Endothelial cell of umbilical vein (primary cell): ENCODE data around the gene LRRC4B.

Experiments used
- CTCF ChIP-seq, 2 donors: IDR thresholded peaks; 1 replicate in 1 of 2; 2 replicates in 1 of 2; pipeline ENCODE4 v1.5.1; 2011; ENCODE audit warnings: low read length in 2 of 2, mild to moderate bottlenecking in 2 of 2, moderate library complexity in 2 of 2, control low read depth in 1 of 2, inconsistent platforms in 1 of 2, low read depth in 1 of 2; ENCODE audit not compliant: insufficient read depth in 1 of 2; ENCODE audit errors: extremely low read depth in 1 of 2
- EZH2 ChIP-seq: IDR thresholded peaks from 2 replicates; pipeline ENCODE4 v1.6.1; 2012; ENCODE audit warnings: borderline replicate concordance, low read depth, mild to moderate bottlenecking, moderate library complexity, low read length, inconsistent platforms; ENCODE audit not compliant: severe bottlenecking
- FOS ChIP-seq: IDR thresholded peaks from 2 replicates; pipeline ENCODE4 v1.6.1; 2011; ENCODE audit warnings: mild to moderate bottlenecking, low read length, moderate library complexity, borderline replicate concordance; ENCODE audit not compliant: insufficient read depth
- JUN ChIP-seq: IDR thresholded peaks from 2 replicates; pipeline ENCODE4 v1.6.1; 2011; ENCODE audit warnings: borderline replicate concordance, low read depth; ENCODE audit not compliant: insufficient read length, insufficient read depth
- MAX ChIP-seq: IDR thresholded peaks from 2 replicates; pipeline ENCODE4 v1.6.1; 2011; ENCODE audit not compliant: insufficient read depth, insufficient read length
- MYC ChIP-seq: IDR thresholded peaks from one replicate; pipeline ENCODE4 v1.6.1; 2011; ENCODE audit warnings: mild to moderate bottlenecking, low read depth, low read length
- POLR2A ChIP-seq: IDR thresholded peaks from 2 replicates; pipeline ENCODE4 v1.6.1; 2012; ENCODE audit warnings: low read depth, mild to moderate bottlenecking, control low read depth, low read length
- POLR2AphosphoS5 ChIP-seq: IDR thresholded peaks from 2 replicates; pipeline ENCODE4 v1.6.1; 2012; ENCODE audit warnings: low read depth, mild to moderate bottlenecking, control low read depth, low read length, moderate library complexity; ENCODE audit not compliant: insufficient read depth

- no peak for TF ChIP-seq EZH2
- no peak for TF ChIP-seq POLR2A
- TF ChIP-seq MYC: no peak
- no peak for TF ChIP-seq CTCF (IDR thresholded peaks at IDR 0.05; ENCODE audit: extremely low read depth in 1 of 2, insufficient read depth in 1 of 2, low read depth in 1 of 2, low read length in 2 of 2)
- no peak for TF ChIP-seq POLR2AphosphoS5
- TF ChIP-seq MAX: no peak
- TF ChIP-seq JUN: no peak
- TF ChIP-seq FOS: no peak
Measured at GRCh38 chr19:50490991-50491472, 77.2 kb downstream of the LRRC4B start.
